Inferior parietal cortex (tissue), 1 donor: ENCODE measurements around the gene RAB4A.

Experiments used
- DNase-seq: peaks from one replicate; pipeline ENCODE4 v3.0.0-alpha.2; 2016; ENCODE audit errors: extremely low spot score

Gene RAB4A

DNA sequence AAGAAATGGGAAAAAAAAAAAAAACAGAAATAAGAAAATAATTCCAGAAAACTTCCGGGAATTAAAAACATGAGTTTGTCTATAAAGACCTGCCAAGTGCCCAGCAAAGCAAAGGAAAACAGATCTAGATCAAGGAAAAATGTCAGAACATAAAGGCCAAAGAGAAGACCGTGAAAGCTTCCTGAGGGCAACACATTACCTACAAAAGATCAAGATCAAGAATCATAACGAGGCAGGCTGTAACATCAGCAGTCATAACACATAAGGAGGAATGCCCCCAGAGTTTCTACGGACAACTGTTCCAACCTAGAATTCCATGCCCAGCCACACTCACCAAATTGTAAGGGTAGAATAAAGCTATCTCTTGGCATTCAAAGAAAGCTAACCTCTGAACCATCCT lies 68.2 kb downstream of the RAB4A start:
- no peak for DNase-seq

DNA sequence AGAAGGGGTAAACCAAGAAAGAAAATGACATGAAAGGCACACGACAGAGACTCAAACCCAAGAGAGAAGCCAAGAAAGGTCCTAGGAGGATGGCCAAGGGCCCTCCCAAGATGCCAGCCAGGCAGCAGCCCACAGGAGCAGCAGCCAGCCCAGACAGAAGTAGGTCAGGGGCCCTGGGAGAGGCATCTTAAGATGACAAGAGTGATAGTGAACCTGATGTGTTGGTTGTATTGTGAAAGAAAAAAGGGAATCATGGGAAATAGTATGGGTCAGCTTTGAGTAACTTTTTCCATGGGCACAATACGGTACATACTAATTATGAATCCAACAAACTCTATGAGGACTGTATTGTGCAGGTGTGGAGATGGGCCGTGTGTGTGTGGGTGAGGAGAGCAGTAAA lies 68.6 kb downstream of the RAB4A start:
- no peak for DNase-seq

DNA sequence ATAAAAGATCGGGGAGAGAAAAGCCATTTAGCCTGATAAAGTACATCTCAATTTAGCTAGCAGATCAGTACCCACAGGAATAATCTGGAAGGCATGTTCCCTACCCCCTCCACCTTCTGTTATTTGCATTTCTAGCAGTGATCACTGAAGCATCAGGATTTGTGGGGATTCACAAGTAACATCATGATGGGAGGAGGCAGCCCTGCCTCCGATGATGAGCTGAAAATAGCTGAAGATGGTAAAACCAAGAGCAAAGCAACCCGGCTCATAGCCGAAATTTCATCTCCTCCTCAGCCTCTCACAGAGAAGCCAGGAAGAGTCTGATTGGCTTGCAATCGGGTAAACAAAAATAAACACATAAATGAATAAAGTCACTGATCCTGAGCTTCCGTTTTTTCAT lies 69.6 kb downstream of the RAB4A start:
- peak; percentile 56 for DNase-seq

DNA sequence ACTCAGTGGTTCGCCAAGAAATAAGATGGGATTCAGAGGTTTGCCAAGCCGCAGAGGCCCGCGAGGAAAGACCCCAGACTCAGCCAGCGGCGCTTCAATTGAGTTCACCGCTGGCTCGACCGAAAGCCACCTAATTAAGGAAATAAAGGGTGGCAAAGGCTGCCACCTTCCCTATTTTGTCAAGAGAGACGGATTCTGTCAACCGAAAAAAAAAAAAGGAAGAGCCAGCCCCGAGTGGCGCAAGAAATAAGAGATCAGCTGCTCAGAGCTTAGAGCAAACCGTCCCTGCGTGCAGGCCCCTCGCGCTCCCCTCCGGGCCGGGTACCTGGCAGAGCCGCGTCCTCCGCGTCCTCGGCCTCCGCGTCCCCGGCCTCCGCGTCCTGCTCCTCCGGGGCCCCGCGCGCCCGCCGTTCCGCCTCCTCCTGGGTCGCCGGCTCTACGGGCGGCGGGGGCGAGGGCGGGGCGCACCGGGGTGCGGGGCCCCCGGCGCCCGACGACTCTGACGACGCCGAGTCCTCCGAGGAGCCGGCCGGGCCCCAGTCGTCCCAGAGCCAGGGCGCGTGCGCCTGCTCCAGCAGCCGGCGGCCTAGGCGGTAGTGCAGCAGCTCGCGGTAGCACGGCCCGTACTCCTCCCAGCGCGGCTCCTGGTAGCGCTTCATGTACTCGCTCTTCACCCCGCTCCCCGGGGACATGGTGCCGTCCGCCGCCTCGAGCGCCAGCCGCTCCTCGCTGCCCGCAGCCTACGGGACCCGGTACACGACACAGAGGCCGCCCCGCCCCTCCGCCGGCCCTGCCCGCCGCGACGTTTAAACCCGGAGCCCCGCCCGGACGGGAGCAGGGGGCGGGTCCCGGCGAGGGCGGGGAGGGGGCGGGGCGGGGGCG lies 71.1 kb downstream of the RAB4A start:
- peak; percentile 81 for DNase-seq

DNA sequence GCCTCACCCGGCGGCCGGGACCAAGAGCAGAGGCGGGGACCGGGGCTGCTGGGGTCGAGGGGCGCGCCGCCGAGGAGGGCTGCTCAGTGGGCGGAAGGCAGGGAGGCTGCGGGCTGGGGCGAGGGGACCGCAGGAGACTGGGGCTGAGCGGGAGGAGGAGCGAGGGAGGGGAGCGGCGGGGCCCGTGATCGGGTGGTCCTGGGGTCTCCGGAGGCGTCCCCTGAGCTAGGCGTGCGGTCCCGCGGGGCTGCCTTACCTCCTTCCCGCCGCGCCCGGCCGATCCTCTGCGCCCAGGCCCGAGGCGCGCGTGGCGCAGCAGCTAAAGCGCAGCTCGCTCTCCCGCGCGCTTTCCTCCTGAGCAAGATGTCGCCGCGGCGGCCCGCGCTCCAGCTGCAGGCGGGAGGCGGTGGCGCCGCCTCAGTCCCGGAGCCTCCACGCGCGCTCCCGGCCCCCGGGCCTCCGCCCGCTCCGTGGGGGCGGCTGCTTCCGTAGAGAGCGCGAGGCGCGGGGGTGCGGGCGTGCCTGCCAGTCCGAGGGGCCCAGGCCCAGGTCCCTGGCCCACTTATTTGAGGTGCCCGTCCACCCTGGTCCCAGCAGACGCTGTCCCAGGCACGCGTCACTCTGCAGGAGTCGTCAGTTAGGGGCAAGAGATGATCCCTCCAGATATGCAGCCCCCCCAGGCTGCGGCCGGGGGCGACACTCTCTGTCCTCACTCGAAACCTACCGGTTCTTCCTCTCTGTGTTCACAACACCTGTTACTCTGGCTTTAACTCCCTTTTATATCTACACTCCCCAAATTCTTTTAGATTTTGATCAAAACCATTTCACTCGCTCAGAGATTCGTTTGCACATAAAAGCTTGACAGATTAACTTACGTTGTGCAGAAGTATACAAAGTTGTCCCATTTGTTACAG lies 72.0 kb downstream of the RAB4A start, which contains the start of gene CCSAP:
Gene CCSAP, minus strand, starts transcription at position 392 of the 914 bp plus-strand sequence. CDS start 582 bp downstream, outside the sequence.
- DNase-seq: peak; percentile 65

DNA sequence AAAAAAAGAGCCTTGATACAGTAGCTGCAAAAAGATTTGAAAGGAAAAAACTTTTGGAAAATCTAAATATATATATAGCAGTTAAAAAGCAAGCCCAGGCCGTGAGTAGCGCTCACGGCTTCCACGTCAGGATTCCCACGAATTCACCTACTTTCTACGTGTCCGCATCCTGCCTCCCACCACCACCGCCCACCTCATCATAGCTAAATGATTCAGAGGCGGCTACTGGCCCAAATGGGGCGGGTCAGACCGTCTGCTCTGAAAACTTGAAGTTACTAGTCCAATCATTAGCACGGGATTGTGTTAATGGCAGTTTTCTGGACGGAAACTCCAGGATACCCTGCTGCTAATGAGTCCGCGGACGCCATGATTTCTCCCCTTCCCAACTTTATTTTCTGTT lies 73.2 kb downstream of the RAB4A start:
- no peak for DNase-seq

DNA sequence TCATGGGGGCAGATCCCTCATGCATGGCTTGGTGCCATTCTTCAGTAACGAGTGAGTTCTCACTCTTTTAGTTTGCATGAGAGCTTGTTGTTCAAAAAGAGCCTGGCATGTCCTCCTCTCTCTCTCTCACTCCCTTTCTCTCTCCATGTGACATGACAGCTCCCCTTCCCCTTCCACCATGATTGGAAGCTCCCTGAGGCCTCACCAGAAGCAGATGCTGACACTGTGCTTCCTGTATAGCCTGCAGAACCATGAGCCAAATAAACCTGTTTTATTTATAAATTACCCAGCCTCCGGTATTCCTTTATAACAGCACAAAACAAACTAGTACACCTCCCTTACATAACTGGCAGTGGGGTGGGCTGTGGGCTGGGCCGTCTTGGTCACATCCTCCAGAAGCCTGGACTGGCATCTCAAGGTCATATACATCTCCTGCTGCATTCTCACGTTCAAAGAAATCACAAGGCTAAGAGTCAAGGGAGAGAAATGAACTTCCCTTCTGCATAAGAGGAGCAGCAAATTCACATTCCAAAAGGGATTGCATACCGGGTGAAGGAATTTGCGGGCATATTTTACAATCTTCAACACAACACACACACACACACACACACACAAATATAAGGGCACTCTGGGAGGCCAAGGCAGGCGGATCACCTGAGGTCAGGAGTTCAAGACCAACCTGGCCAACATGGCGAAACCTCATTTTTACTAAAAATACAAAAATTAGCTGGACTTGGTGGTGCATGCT lies 74.2 kb downstream of the RAB4A start:
- no peak for DNase-seq

DNA sequence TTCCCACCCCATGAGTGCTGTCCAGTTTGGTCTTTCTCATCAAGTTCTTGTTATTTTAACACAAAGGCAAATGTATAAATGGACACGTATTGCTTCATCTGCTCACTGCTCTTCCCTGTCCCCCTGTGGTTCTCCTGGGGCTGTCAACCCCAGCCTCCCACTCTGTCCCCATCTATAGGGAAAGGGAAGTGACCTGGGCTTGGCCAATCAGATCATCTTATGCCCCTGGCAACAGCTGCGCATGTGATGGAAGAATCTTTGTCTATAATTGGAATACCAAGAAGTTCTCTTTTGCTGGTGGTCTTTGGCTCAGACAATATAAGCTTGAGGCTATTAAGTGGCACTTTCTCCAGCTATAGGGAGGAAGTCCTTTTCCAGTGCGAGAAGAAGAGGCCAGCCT lies 76.6 kb downstream of the RAB4A start:
- no peak for DNase-seq

DNA sequence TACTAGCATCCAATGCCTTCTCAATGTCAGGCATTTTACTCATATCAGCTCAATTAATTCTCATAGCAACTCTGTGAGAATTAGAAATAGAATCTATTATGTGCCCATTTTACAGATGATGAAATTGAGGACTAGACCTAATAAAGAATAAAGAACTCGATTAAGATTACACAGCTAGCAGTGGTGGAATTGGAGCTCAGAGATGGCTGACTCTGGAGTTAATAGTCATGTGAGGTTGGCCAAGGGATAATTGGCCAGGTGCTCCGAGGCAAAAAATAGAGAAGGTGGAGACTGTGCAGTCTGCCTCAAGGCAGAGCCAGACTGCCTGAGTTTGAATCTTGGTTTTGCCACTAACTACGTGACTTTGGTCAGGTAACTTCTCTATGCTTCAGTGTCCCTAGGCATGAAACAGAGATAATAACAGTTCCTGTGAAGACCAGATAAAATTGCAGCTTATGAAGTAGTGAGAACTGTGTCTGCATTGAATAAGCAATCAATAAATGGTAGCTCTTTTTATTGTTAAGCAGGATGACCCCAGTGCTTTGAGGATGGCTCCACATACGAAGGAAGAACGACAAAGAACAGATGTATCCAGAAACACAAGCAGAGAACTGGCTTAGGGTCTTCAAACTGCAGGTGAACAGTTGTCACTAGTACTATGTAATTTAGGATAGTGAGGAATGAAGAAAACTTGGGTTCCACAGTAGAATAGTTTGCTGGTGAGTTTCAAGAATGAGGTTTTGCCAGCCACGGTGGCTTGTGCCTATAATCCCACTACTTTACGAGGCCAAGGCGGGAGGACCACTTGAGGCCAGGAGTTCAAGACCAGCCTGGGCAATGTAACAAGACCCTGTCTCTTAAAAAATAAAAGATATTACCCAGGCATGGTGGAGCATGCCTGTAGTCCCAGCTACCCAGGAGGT lies 78.8 kb downstream of the RAB4A start:
- DNase-seq: no peak

DNA sequence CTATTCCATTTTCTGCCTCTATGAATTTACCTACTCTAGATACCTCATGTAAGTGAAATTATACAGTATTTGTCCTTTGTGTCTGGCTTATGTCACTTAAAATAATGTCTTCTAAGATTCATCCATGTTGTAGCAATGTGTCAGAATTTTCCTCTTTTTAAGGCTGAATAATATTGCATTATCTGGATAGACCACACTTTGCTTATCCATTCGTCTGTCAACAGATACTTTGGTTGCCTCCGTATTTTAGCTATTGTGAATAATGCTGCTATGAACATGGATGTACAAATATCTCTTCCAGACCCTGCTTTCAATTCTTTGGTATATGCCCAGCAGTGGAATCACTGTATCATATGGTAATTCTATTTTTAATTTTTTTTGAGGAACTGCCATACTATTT lies 82.1 kb downstream of the RAB4A start:
- DNase-seq: no peak

DNA sequence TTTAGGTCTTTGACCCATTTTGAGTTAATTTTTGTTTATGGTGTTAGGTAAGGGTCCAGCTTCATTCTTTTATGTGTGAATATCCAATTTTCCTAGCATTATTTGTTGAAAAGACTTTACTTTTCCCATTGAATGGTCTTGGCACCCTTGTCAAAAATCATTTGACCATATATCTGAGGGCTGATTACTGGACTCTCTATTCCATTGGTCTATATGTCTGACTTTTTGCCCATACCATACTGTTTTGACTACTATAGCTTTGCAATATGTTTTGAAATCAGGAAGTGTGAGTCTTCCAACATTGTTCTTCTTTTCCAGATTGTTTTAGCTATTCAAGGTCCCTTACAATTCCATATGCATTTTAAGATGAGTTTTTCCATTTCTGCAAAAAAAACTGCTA lies 83.3 kb downstream of the RAB4A start:
- DNase-seq: no peak
